Activated CD8-positive, alpha-beta T cell treated with anti-CD3 and anti-CD28 coated beads, Interleukin-2, amount 10 ng/mL, durations not matched to agents 7 days and 5 days (primary cell): ENCODE data around the gene SRSF7. TPM values are rescaled to one million over a fixed set of nuclear protein-coding genes. Genes with fewer than 3 reads are reported as not detected.
A peak's percentile ranks its signal among the peaks of the same experiment; 100 is the strongest.
"Not testable (repeated sequence)": the region's sequence is repeated elsewhere in the genome, so short reads cannot be mapped to it uniquely, and the experiment has no call there.

Experiments used
- ATAC-seq: fragments of 150-1000 bp; cut with Tn5 transposase; one replicate; pipeline ENCODE4 v1.10.0; 2021; ENCODE audit warnings: moderate library complexity
- CTCF ChIA-PET: fragments of 350-600 bp; sonication (Branson Sonifier 250); formaldehyde crosslinking; loops from one replicate; lab custom pipeline; 2021; ENCODE audit warnings: antibody characterized with exemption; lab: Charles Lee
- POLR2A ChIA-PET: fragments of 350-600 bp; sonication (Branson Sonifier 250); formaldehyde crosslinking; loops from one replicate; lab custom pipeline; 2021; ENCODE audit warnings: antibody characterized with exemption; lab: Charles Lee
- DNase-seq: peaks from one replicate; pipeline ENCODE4 v3.0.0-alpha.2; 2020
- H3K27ac Mint-ChIP-seq: one replicate; pipeline ENCODE4 v1.8.0; 2021; ENCODE audit warnings: mild to moderate bottlenecking, mixed read lengths
- H3K27me3 Mint-ChIP-seq: one replicate; pipeline ENCODE4 v1.8.0; 2021; ENCODE audit warnings: low read depth, mixed read lengths
- H3K36me3 Mint-ChIP-seq: one replicate; pipeline ENCODE4 v1.8.0; 2021; ENCODE audit warnings: low read depth, mixed read lengths
- H3K4me1 Mint-ChIP-seq: one replicate; pipeline ENCODE4 v1.8.0; 2021; ENCODE audit warnings: low read depth, mixed read lengths
- H3K4me3 Mint-ChIP-seq: one replicate; pipeline ENCODE4 v1.8.0; 2021; ENCODE audit warnings: mild to moderate bottlenecking, mixed read lengths
- H3K9me3 Mint-ChIP-seq: one replicate; pipeline ENCODE4 v1.8.0; 2022; ENCODE audit warnings: mixed read lengths; ENCODE audit not compliant: insufficient read depth
- total RNA-seq, 2 experiments: library from RNA; stranded (reverse); gene quantifications; one replicate each; pipeline ENCODE4 v1.2.3, GENCODE V29; 2021

SRSF7 gene
- total RNA-seq, 2 experiments from 2014 or later, result 348 to 356 TPM

DNA sequence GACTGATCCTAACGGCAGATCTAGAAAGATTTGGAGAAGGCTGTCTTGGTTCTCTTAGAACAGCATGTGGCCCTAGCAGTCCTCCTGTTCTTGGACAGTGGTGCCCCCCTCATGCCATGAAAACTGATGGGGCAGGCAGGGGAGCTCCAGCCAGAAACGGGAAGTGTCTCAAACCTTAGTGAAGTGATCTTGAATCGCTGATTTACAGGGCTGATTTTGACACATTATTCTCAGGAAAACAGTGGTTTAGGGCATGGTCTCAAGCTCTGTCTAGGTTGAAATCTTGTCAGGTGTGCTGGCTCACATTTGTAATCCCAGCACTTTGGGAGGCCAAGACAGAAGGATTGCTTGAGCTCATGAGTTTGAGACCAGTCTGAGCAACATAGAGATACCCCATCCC, 37.8 kb downstream of the SRSF7 start:
- ChIA-PET CTCF (interaction anchor here (0.8 to 2.1 kb wide), 4 partner anchors 9 to 132 kb away, joined by 3 to 10 read pairs (median 4); partner anchors contain the start of gene HNRNPLL), POLR2A (interaction anchor here (1.3 kb wide), 1 partner anchor 111 kb away, joined by 8 read pairs; the partner anchor contains the start of gene HNRNPLL)
- no peak for DNase-seq
- H3K9me3 Mint-ChIP-seq, result no peaks in the 10 kb centered on the region
- no peaks in the 10 kb centered on the region for H3K27me3 Mint-ChIP-seq
- peaks cover 45% of the 10 kb centered on the region for H3K36me3 Mint-ChIP-seq
- H3K4me1 Mint-ChIP-seq, result peaks cover 34% of the 10 kb centered on the region
- no peak overlapping the region for H3K4me3 Mint-ChIP-seq
- H3K27ac Mint-ChIP-seq, result no peak overlapping the region
- no peak for ATAC-seq

DNA sequence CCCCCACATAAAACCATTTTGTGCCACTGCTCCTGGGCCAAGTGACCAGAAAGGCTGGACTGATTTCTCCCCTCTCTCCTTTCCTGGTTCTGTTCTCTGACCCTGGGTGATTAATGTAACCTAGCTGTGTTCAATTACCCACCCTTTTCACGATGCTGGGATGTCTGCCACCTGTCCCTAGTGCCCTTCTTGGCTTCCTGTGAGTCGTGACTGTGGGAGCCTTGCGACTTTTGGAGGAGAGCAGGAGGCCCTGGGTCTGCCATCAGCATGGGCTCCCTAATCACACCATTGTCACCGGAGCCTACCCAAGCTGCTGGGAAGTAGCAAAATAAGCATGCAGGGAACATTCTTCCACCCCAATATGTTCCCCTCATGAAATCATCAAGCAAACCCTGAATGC, 38.3 kb downstream of the SRSF7 start:
- no peak overlapping the region for H3K27ac Mint-ChIP-seq
- CTCF ChIA-PET, result interaction anchor here (0.8 to 2.1 kb wide), 4 partner anchors 10 to 131 kb away, joined by 3 to 10 read pairs (median 4); partner anchors contain the start of gene HNRNPLL
- no peak for ATAC-seq
- peaks cover 45% of the 10 kb centered on the region for H3K36me3 Mint-ChIP-seq
- no peak overlapping the region for H3K4me3 Mint-ChIP-seq
- peaks cover 35% of the 10 kb centered on the region for H3K4me1 Mint-ChIP-seq
- no peaks in the 10 kb centered on the region for H3K9me3 Mint-ChIP-seq
- DNase-seq, result no peak
- POLR2A ChIA-PET, result interaction anchor here (1.3 kb wide), 1 partner anchor 111 kb away, joined by 8 read pairs; the partner anchor contains the start of gene HNRNPLL
- no peaks in the 10 kb centered on the region for H3K27me3 Mint-ChIP-seq

- Mint-ChIP-seq H3K4me3 (no peak overlapping the region), H3K36me3 (peaks cover 46% of the 10 kb centered on the region), H3K9me3 (no peaks in the 10 kb centered on the region), H3K27ac (no peak overlapping the region), H3K4me1 (peaks cover 36% of the 10 kb centered on the region), H3K27me3 (no peaks in the 10 kb centered on the region)
- POLR2A ChIA-PET, result no interaction called here
- DNase-seq (no peak), ATAC-seq (no peak)
- CTCF ChIA-PET, result interaction anchor here (1.4 kb wide), 1 partner anchor 109 kb away, joined by 3 read pairs; no protein-coding TSS in a partner anchor
Measured at GRCh38 chr2:38712413-38712812, 38.7 kb downstream of the SRSF7 start.

- DNase-seq, result no peak
- Mint-ChIP-seq H3K4me3 (no peak overlapping the region), H3K36me3 (peaks cover 51% of the 10 kb centered on the region), H3K9me3 (no peaks in the 10 kb centered on the region), H3K27me3 (no peaks in the 10 kb centered on the region), H3K4me1 (peaks cover 42% of the 10 kb centered on the region), H3K27ac (no peak overlapping the region)
- ChIA-PET POLR2A (no interaction called here), CTCF (interaction anchor here (1.4 kb wide), 1 partner anchor 108 kb away, joined by 3 read pairs; no protein-coding TSS in a partner anchor)
- no peak for ATAC-seq
Measured at GRCh38 chr2:38711558-38711957, 39.6 kb downstream of the SRSF7 start.

GRCh38 chr2:38709567-38710194, 41.5 kb downstream of the SRSF7 start:
- Mint-ChIP-seq H3K9me3 (no peaks in the 10 kb centered on the region), H3K36me3 (peaks cover 49% of the 10 kb centered on the region), H3K4me3 (peak overlapping the region; percentile 31), H3K4me1 (peaks cover 37% of the 10 kb centered on the region), H3K27ac (peak overlapping the region; percentile 66), H3K27me3 (no peaks in the 10 kb centered on the region)
- DNase-seq, result peak; percentile 54
- ATAC-seq, result peak; percentile 71
- POLR2A ChIA-PET, result interaction anchor here (1.0 to 1.1 kb wide), 2 partner anchors 41 to 43 kb away, joined by 3 to 4 read pairs; partner anchors contain the start of gene SRSF7
- CTCF ChIA-PET, result interaction anchor here (0.7 to 2.0 kb wide), 6 partner anchors 15 to 130 kb away, joined by 3 to 14 read pairs (median 4); no protein-coding TSS in a partner anchor

- H3K4me3 Mint-ChIP-seq, result peak overlapping the region; percentile 22
- H3K9me3 Mint-ChIP-seq, result no peaks in the 10 kb centered on the region
- H3K27me3 Mint-ChIP-seq, result no peaks in the 10 kb centered on the region
- ChIA-PET CTCF (interaction anchor here (0.7 to 2.0 kb wide), 5 partner anchors 15 to 127 kb away, joined by 3 to 14 read pairs (median 4); no protein-coding TSS in a partner anchor), POLR2A (interaction anchor here (1.0 to 1.1 kb wide), 2 partner anchors 42 kb away, joined by 3 to 4 read pairs; partner anchors contain the start of gene SRSF7)
- H3K27ac Mint-ChIP-seq, result peak overlapping the region; percentile 66
- ATAC-seq (peak; percentile 25), DNase-seq (no peak)
- peaks cover 32% of the 10 kb centered on the region for H3K4me1 Mint-ChIP-seq
- peaks cover 45% of the 10 kb centered on the region for H3K36me3 Mint-ChIP-seq
Measured at GRCh38 chr2:38708900-38709566, 42.1 kb downstream of the SRSF7 start.

DNA sequence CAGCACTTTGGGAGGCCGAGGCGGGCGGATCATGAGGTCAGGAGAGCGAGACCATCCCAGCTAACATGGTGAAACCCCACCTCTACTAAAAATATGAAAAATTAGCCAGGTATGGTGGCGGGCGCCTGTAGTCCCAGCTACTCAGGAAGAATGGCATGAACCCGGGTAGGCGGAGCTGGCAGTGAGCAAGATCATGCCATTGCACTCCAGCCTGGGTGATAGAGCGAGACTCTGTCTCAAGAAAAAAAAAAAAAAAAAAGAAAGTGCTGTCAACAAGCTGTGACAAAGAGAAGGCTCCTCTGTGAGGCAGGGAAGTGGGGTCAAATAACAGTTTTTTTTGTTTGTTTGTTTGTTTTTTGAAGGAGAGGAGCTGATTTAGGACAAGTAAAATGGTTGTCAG, 42.7 kb downstream of the SRSF7 start:
- H3K9me3 Mint-ChIP-seq, ATAC-seq, DNase-seq, H3K27me3 Mint-ChIP-seq: not testable (repeated sequence)
- H3K4me1 Mint-ChIP-seq, result peaks cover 30% of the 10 kb centered on the region
- peak overlapping the region; percentile 22 for H3K4me3 Mint-ChIP-seq
- ChIA-PET CTCF (interaction anchor here (2.0 kb wide), 2 partner anchors 105 to 127 kb away, joined by 7 to 14 read pairs; no protein-coding TSS in a partner anchor), POLR2A (interaction anchor here (1.2 kb wide), 1 partner anchor 42 kb away, joined by 4 read pairs; the partner anchor contains the start of gene GALM)
- H3K36me3 Mint-ChIP-seq, result peaks cover 43% of the 10 kb centered on the region
- H3K27ac Mint-ChIP-seq, result peak overlapping the region; percentile 66

GRCh38 chr2:38706846-38707345, 44.3 kb downstream of the SRSF7 start:
- peaks cover 35% of the 10 kb centered on the region for H3K36me3 Mint-ChIP-seq

DNA sequence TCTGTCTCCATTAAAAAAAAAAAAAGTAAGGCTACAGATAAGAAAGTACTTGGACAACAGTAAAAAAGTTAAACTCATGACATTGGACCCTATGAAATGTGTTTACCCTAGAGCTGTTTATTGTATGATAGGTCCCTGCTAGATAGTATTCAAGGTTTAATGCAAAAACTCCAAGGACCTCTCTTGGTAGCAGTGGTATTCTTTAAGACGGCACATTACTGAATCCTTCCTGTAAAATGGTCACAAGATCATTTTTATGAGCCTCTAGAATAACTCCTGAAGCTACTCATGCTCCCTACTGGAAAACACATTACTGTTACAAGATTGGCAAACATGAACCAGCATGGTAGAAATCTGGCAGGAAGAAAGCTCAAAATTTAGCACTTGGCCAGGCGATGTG, 46.5 kb downstream of the SRSF7 start:
- Mint-ChIP-seq H3K27ac (peak overlapping the region; percentile 26), H3K4me3 (no peak overlapping the region), H3K27me3 (no peaks in the 10 kb centered on the region), H3K36me3 (peaks cover 34% of the 10 kb centered on the region), H3K4me1 (peaks cover 41% of the 10 kb centered on the region), H3K9me3 (no peaks in the 10 kb centered on the region)
- ChIA-PET CTCF (interaction anchor here (1.1 to 2.8 kb wide), 3 partner anchors 14 to 123 kb away, joined by 3 to 11 read pairs (median 4); no protein-coding TSS in a partner anchor), POLR2A (no interaction called here)
- ATAC-seq (no peak), DNase-seq (no peak)

More at GRCh38 chr2:38706846-38707345, 44.3 kb downstream of the SRSF7 start:
- peak overlapping the region; percentile 27 for H3K27ac Mint-ChIP-seq
- ATAC-seq (no peak), DNase-seq (no peak)
- no peak overlapping the region for H3K4me3 Mint-ChIP-seq
- ChIA-PET CTCF (no interaction called here), POLR2A (interaction anchor here (0.6 kb wide), 1 partner anchor 94 kb away, joined by 3 read pairs; no protein-coding TSS in a partner anchor)
- no peaks in the 10 kb centered on the region for H3K9me3 Mint-ChIP-seq
- H3K27me3 Mint-ChIP-seq, result no peaks in the 10 kb centered on the region
- H3K4me1 Mint-ChIP-seq, result peaks cover 33% of the 10 kb centered on the region

DNA sequence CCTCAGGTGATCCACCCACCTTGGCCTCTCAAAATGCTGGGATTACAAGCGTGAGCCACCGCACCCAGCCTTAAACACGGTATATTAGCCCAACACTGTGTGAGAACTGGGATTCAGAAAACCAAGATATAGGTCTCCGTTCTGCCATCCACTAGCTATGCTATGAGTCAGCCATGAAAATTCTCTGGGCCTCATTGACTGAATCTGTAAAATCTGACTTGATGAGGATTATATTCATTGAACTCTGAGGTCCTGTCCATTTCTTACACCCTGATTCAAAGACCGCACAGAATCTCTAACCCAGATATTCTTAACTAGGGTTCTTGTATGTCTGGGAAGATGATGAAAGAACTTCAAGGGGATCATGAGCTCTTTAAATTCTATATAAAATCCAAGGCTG, 47.8 kb downstream of the SRSF7 start:
- CTCF ChIA-PET, result interaction anchor here (1.3 to 1.8 kb wide), 4 partner anchors 13 to 121 kb away, joined by 3 to 7 read pairs (median 5); partner anchors contain the start of gene HNRNPLL
- H3K9me3 Mint-ChIP-seq, H3K4me3 Mint-ChIP-seq, H3K27ac Mint-ChIP-seq, H3K27me3 Mint-ChIP-seq, DNase-seq, ATAC-seq, POLR2A ChIA-PET: not testable (repeated sequence)
- peaks cover 35% of the 10 kb centered on the region for H3K36me3 Mint-ChIP-seq
- H3K4me1 Mint-ChIP-seq, result peaks cover 30% of the 10 kb centered on the region

DNA sequence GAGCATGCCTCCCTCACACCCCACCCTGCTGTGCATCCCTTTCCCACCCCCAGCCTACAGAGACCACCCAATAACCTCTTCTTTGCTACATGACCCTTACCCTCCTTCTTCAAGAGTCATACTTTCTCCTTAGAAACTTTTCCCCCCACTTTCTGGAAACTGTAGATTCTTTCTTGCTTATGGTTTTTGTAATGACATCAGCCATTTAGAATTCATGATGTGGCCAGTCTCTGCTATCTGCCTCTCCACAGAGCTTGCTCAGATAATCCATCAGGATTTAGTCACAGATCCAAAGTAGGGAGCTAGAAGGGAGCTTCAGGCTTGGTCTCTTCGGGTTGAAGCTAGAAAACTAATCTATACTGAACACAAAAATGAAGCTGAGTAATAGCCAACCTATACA, 48.7 kb downstream of the SRSF7 start:
- peaks cover 36% of the 10 kb centered on the region for H3K36me3 Mint-ChIP-seq
- ChIA-PET CTCF (interaction anchor here (0.9 to 1.8 kb wide), 4 partner anchors 19 to 120 kb away, joined by 3 to 7 read pairs (median 4); partner anchors contain the start of gene HNRNPLL), POLR2A (no interaction called here)
- no peak overlapping the region for H3K4me3 Mint-ChIP-seq
- H3K4me1 Mint-ChIP-seq, result peaks cover 33% of the 10 kb centered on the region
- no peaks in the 10 kb centered on the region for H3K27me3 Mint-ChIP-seq
- ATAC-seq (no peak), DNase-seq (no peak)
- H3K27ac Mint-ChIP-seq, result no peak overlapping the region
- no peaks in the 10 kb centered on the region for H3K9me3 Mint-ChIP-seq
